Sciatic nerve (tissue), 2 donors: Measurements from ENCODE around the gene IFITM2. TPM values are rescaled to one million over a fixed set of nuclear protein-coding genes. Genes with fewer than 3 reads are reported as not detected.
"Not testable (repeated sequence)": the region's sequence is repeated elsewhere in the genome, so short reads cannot be mapped to it uniquely, and the experiment has no call there.

Experiments used
- ATAC-seq: fragments of 200-7000 bp; cut with Tn5 transposase; one replicate; pipeline ENCODE4 v1.9.1; 2020; ENCODE audit warnings: mild to moderate bottlenecking, moderate library complexity
- DNase-seq: peaks from one replicate; pipeline ENCODE4 v3.0.0-alpha.2; 2020; ENCODE audit warnings: low spot score
- intact Hi-C: fragments of 100-400 bp; cut with DNase I; formaldehyde crosslinking; loops from one replicate; pipeline ENCODE4 v1.14.2; 2022
- total RNA-seq: library from RNA; stranded (reverse); fragmentation: NEBNext Ultra II Directional; extraction: Animal tissue kit (Norgen Biotek cat#: 25700); gene quantifications from one replicate; pipeline ENCODE4 v1.2.1, GENCODE V29; 2021
- donor health status: DM: no; HTN: no; CAD: no.
- donor health status: DM: no; HTN: no; CAD: no.

The IFITM2 gene
- total RNA-seq, 1 donor from 2014 or later, result 853 TPM

GRCh38 chr11:280706-281485, 26.7 kb upstream of the IFITM2 start:
- DNase-seq (peak; percentile 55), ATAC-seq (no peak)
- intact Hi-C loops, result no loop called here

GRCh38 chr11:281486-282161, 26.0 kb upstream of the IFITM2 start:
- DNase-seq, result peak; percentile 51
- intact Hi-C loops, result no loop called here

GRCh38 chr11:282171-282570, 25.4 kb upstream of the IFITM2 start:
- ATAC-seq (no peak), DNase-seq (peak; percentile 49)
- intact Hi-C loops, result no loop called here

More at GRCh38 chr11:281486-282161, 26.0 kb upstream of the IFITM2 start:
- ATAC-seq, result no peak

GRCh38 chr11:282630-283360, 24.8 kb upstream of the IFITM2 start:
- intact Hi-C loops, result no loop called here
- ATAC-seq, result no peak
- peak; percentile 46 for DNase-seq

- intact Hi-C loops, result no loop called here
- ATAC-seq (no peak), DNase-seq (peak; percentile 17)
Observed at GRCh38 chr11:283405-284104, 24.1 kb upstream of the IFITM2 start.

- DNase-seq (peak; percentile 55), ATAC-seq (no peak)
- intact Hi-C loops, result no loop called here
Observed at GRCh38 chr11:284105-285020, 23.3 kb upstream of the IFITM2 start.

- no peak for ATAC-seq
- intact Hi-C loops, result no loop called here
- DNase-seq, result peak; percentile 53
Observed at GRCh38 chr11:285021-285893, 22.4 kb upstream of the IFITM2 start.

GRCh38 chr11:285894-286220, 21.8 kb upstream of the IFITM2 start:
- DNase-seq (peak; percentile 45), ATAC-seq (no peak)
- intact Hi-C loops, result no loop called here

GRCh38 chr11:286977-287820, 20.4 kb upstream of the IFITM2 start:
- peak; percentile 61 for DNase-seq
- intact Hi-C loops, ATAC-seq: not testable (repeated sequence)

GRCh38 chr11:287821-288477, 19.7 kb upstream of the IFITM2 start:
- ATAC-seq (no peak), DNase-seq (peak; percentile 64)
- intact Hi-C loops, result no loop called here

- peak; percentile 85 for DNase-seq
- intact Hi-C loops, result no loop called here
Observed at GRCh38 chr11:288478-289397, 18.9 kb upstream of the IFITM2 start, which contains the start of gene PGGHG. Gene PGGHG, plus strand, starts transcription at chr11:289126. Its CDS starts 691 bp downstream, at chr11:289817.

GRCh38 chr11:289398-289711, 18.3 kb upstream of the IFITM2 start:
- DNase-seq (no peak), ATAC-seq (no peak)
- intact Hi-C loops, result no loop called here

More at GRCh38 chr11:288478-289397, 18.9 kb upstream of the IFITM2 start, which contains the start of gene PGGHG:
- peak; percentile 53 for ATAC-seq

- intact Hi-C loops, result no loop called here
- peak; percentile 57 for DNase-seq
Observed at GRCh38 chr11:289712-290620, 17.6 kb upstream of the IFITM2 start.

GRCh38 chr11:290621-291231, 16.9 kb upstream of the IFITM2 start:
- intact Hi-C loops, result no loop called here
- DNase-seq, result peak; percentile 54

More at GRCh38 chr11:289712-290620, 17.6 kb upstream of the IFITM2 start:
- ATAC-seq, result no peak

More at GRCh38 chr11:290621-291231, 16.9 kb upstream of the IFITM2 start:
- ATAC-seq, result peak; percentile 2
